A549 (cell line): ENCODE data around the gene HS3ST1.

Source experiments
- CBX8 ChIP-seq: fragments of 200-600 bp; sonication (generic); IDR thresholded peaks from 2 replicates; pipeline ENCODE4 v1.6.1; 2016
- EHMT2 ChIP-seq: fragments of 200-600 bp; sonication (generic); IDR thresholded peaks from 2 replicates; pipeline ENCODE4 v1.6.1; 2016; ENCODE audit warnings: antibody characterized with exemption, low read depth, mild to moderate bottlenecking, moderate library complexity
- GATA3 ChIP-seq: IDR thresholded peaks from 2 replicates; pipeline ENCODE4 v1.6.1; 2012; ENCODE audit warnings: borderline replicate concordance
- HDAC2 ChIP-seq: fragments of 200-600 bp; sonication (generic); IDR thresholded peaks from 2 replicates; pipeline ENCODE4 v1.6.1; 2016
- JUN ChIP-seq, 2 experiments: fragments of >200 bp; sonication (Bioruptor Twin); formaldehyde crosslinking; IDR thresholded peaks; 2 replicates in 1 of 2; 3 replicates in 1 of 2; pipeline ENCODE4 v1.6.1; 2016 to 2017
- NR3C1 ChIP-seq: fragments of >200 bp; sonication (Bioruptor Twin); formaldehyde crosslinking; IDR thresholded peaks from 3 replicates; pipeline ENCODE4 v1.6.1; 2017
- POLR2A ChIP-seq: IDR thresholded peaks from 2 replicates; pipeline ENCODE4 v1.6.1; 2012; ENCODE audit warnings: mild to moderate bottlenecking, low read length
- RCOR1 ChIP-seq: fragments of 150-350 bp; IDR thresholded peaks from 2 replicates; pipeline ENCODE4 v1.6.1; 2014; ENCODE audit warnings: antibody characterized with exemption, low read length, low read depth
- RFX5 ChIP-seq: fragments of 450-650 bp; IDR thresholded peaks from 2 replicates; pipeline ENCODE4 v1.7.1; 2014; ENCODE audit warnings: antibody characterized with exemption, mild to moderate bottlenecking, moderate library complexity
- TF ChIP-seq, protein P1 (sequence below): IDR thresholded peaks from 2 replicates; pipeline ENCODE4 v1.6.1; 2012
- TF ChIP-seq, protein P2 (sequence below): fragments of >200 bp; sonication (Bioruptor Twin); formaldehyde crosslinking; IDR thresholded peaks from 3 replicates; pipeline ENCODE4 v1.5.1; 2016
- TF ChIP-seq, protein P3 (sequence below): fragments of 450-650 bp; IDR thresholded peaks from 2 replicates; pipeline ENCODE4 v1.6.1; 2014; ENCODE audit warnings: antibody characterized with exemption

DNA sequence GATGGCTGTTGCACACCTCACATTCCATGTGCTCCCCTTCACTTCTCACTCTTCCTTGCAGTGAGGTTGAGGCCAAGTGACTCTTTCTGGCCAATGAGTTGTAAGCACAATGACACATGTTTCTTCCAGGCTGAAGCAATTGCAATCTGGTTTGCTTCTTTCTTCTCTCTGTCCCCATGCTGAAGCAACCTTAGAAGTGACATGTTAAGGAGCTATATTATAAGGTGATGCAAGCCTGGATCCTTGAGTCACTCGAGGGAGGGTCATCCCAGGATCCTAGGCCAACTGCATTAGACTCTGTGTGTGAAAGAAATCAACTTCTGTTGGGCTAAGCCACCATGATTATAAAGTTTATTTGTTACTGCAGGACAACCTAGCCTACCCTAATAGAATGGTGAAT, 45.5 kb upstream of the HS3ST1 start:
- TF ChIP-seq POLR2A (no peak), EHMT2 (no peak), JUN (IDR thresholded peaks at IDR 0.05) (no peak), RFX5 (no peak), CBX8 (no peak), RCOR1 (no peak), NR3C1 (no peak), HDAC2 (no peak), GATA3 (no peak)
- TF ChIP-seq, protein P1, sequence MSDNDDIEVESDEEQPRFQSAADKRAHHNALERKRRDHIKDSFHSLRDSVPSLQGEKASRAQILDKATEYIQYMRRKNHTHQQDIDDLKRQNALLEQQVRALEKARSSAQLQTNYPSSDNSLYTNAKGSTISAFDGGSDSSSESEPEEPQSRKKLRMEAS, result no peak
- TF ChIP-seq, protein P2, sequence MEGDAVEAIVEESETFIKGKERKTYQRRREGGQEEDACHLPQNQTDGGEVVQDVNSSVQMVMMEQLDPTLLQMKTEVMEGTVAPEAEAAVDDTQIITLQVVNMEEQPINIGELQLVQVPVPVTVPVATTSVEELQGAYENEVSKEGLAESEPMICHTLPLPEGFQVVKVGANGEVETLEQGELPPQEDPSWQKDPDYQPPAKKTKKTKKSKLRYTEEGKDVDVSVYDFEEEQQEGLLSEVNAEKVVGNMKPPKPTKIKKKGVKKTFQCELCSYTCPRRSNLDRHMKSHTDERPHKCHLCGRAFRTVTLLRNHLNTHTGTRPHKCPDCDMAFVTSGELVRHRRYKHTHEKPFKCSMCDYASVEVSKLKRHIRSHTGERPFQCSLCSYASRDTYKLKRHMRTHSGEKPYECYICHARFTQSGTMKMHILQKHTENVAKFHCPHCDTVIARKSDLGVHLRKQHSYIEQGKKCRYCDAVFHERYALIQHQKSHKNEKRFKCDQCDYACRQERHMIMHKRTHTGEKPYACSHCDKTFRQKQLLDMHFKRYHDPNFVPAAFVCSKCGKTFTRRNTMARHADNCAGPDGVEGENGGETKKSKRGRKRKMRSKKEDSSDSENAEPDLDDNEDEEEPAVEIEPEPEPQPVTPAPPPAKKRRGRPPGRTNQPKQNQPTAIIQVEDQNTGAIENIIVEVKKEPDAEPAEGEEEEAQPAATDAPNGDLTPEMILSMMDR, result no peak
- TF ChIP-seq, protein P3, sequence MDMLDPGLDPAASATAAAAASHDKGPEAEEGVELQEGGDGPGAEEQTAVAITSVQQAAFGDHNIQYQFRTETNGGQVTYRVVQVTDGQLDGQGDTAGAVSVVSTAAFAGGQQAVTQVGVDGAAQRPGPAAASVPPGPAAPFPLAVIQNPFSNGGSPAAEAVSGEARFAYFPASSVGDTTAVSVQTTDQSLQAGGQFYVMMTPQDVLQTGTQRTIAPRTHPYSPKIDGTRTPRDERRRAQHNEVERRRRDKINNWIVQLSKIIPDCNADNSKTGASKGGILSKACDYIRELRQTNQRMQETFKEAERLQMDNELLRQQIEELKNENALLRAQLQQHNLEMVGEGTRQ, result no peak
